ENCODE measurements around the gene PIN1.

Gene PIN1

GRCh38 chr19:9891609-9892373, 56.7 kb downstream of the PIN1 start:
- no peak for DNase-seq
